ENCODE data around the gene GPS1.

Gene GPS1

DNA sequence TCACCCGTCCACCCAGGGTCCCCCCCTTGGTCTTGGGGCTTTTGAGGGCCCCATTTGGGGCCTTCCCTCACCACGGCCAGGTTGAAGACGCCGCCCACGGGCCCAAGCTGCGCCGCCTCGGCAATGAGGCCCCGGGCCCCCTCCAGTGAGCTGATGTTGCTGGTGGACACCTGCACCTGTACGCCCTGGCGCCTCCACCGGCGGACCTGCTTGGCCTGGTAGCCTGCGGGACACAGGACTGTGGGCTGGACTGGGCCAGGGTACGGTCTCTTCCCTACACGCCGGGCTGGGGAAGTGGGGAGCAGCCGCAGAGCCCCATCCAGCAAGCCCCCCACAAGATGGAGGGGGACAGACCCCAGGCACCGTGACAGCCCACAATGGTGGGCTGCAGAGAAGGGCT lies 30.8 kb downstream of the GPS1 start:
- no peaks in the 10 kb centered on the region for H3F3A ChIP-seq (ENCODE audit: insufficient read depth)
- H3K79me2 ChIP-seq (ENCODE audit: insufficient read depth, low read length): no peaks in the 10 kb centered on the region
- H3K9ac ChIP-seq (ENCODE audit: low read length): no peak overlapping the region
- H3K9me3 ChIP-seq (ENCODE audit: insufficient read depth, low read length): no peaks in the 10 kb centered on the region
- no peak for TF ChIP-seq CTCF (IDR thresholded peaks at IDR 0.05; ENCODE audit: insufficient read depth, low read length, poor library complexity, severe bottlenecking)
- no peak for TF ChIP-seq EZH2phosphoT487 (conservative IDR thresholded peaks at IDR 0.05; ENCODE audit: low read length)
- no peak overlapping the region for H3K27ac ChIP-seq (ENCODE audit: low read depth, low read length)
- no peaks in the 10 kb centered on the region for H3K27me3 ChIP-seq (ENCODE audit: low read length)
- H3K4me2 ChIP-seq (ENCODE audit: low read depth, low read length, poor library complexity, severe bottlenecking): no peak overlapping the region
- no peaks in the 10 kb centered on the region for H4K20me1 ChIP-seq (ENCODE audit: low read depth, low read length)
- no peak overlapping the region for H3K4me3 ChIP-seq (ENCODE audit: insufficient read depth, low read length, poor library complexity, severe bottlenecking)
- no peaks in the 10 kb centered on the region for H3K36me3 ChIP-seq (ENCODE audit: low read length)
- H2AFZ ChIP-seq (ENCODE audit: low read depth, low read length, severe bottlenecking): no peak overlapping the region
- H3K9me2 ChIP-seq (replicated peaks; ENCODE audit: insufficient read depth, low read length): no peaks in the 10 kb centered on the region

- Histone ChIP-seq H3K9me3 (ENCODE audit: insufficient read depth, low read length) (no peaks in the 10 kb centered on the region), H3K4me2 (ENCODE audit: low read depth, low read length, poor library complexity, severe bottlenecking) (no peak overlapping the region), H3K79me2 (ENCODE audit: insufficient read depth, low read length) (no peaks in the 10 kb centered on the region), H2AFZ (ENCODE audit: low read depth, low read length, severe bottlenecking) (no peak overlapping the region), H3F3A (ENCODE audit: insufficient read depth) (no peaks in the 10 kb centered on the region), H4K20me1 (ENCODE audit: low read depth, low read length) (no peaks in the 10 kb centered on the region), H3K27me3 (ENCODE audit: low read length) (no peaks in the 10 kb centered on the region), H3K9ac (ENCODE audit: low read length) (no peak overlapping the region), H3K27ac (ENCODE audit: low read depth, low read length) (no peak overlapping the region), H3K4me3 (ENCODE audit: insufficient read depth, low read length, poor library complexity, severe bottlenecking) (no peak overlapping the region), H3K9me2 (replicated peaks; ENCODE audit: insufficient read depth, low read length) (no peaks in the 10 kb centered on the region), H3K36me3 (ENCODE audit: low read length) (no peaks in the 10 kb centered on the region)
- TF ChIP-seq CTCF (IDR thresholded peaks at IDR 0.05; ENCODE audit: insufficient read depth, low read length, poor library complexity, severe bottlenecking) (no peak), EZH2phosphoT487 (conservative IDR thresholded peaks at IDR 0.05; ENCODE audit: low read length) (no peak)
These were observed 31.3 kb downstream of the GPS1 start for GRCh38 chr17:82083009-82083408.

GRCh38 chr17:82083533-82084359 lies 32.0 kb downstream of the GPS1 start:
- no peak overlapping the region for H3K27ac ChIP-seq (ENCODE audit: low read depth, low read length)
- no peaks in the 10 kb centered on the region for H3K36me3 ChIP-seq (ENCODE audit: low read length)
- no peak overlapping the region for H3K9ac ChIP-seq (ENCODE audit: low read length)
- no peaks in the 10 kb centered on the region for H3K79me2 ChIP-seq (ENCODE audit: insufficient read depth, low read length)
- H3K9me2 ChIP-seq (replicated peaks; ENCODE audit: insufficient read depth, low read length): no peaks in the 10 kb centered on the region
- no peak overlapping the region for H3K4me2 ChIP-seq (ENCODE audit: low read depth, low read length, poor library complexity, severe bottlenecking)
- no peaks in the 10 kb centered on the region for H3F3A ChIP-seq (ENCODE audit: insufficient read depth)
- H3K27me3 ChIP-seq (ENCODE audit: low read length): no peaks in the 10 kb centered on the region
- TF ChIP-seq CTCF (IDR thresholded peaks at IDR 0.05; ENCODE audit: insufficient read depth, low read length, poor library complexity, severe bottlenecking) (no peak), EZH2phosphoT487 (conservative IDR thresholded peaks at IDR 0.05; ENCODE audit: low read length) (no peak)
- no peak overlapping the region for H2AFZ ChIP-seq (ENCODE audit: low read depth, low read length, severe bottlenecking)
- H3K9me3 ChIP-seq (ENCODE audit: insufficient read depth, low read length): no peaks in the 10 kb centered on the region
- no peaks in the 10 kb centered on the region for H4K20me1 ChIP-seq (ENCODE audit: low read depth, low read length)
- no peak overlapping the region for H3K4me3 ChIP-seq (ENCODE audit: insufficient read depth, low read length, poor library complexity, severe bottlenecking)
